GM18498 (cell line): ENCODE results near the gene HDDC3.
A peak's percentile ranks its signal among the peaks of the same experiment; 100 is the strongest.
"Not testable (repeated sequence)": the region's sequence is repeated elsewhere in the genome, so short reads cannot be mapped to it uniquely, and the experiment has no call there.

Experiments
- ATAC-seq: cut with Tn5 transposase; IDR thresholded peaks from one replicate; pipeline ENCODE4 v1.9.1; 2021; ENCODE audit warnings: mild to moderate bottlenecking, moderate library complexity; ENCODE audit not compliant: unreplicated experiment

The HDDC3 gene

DNA sequence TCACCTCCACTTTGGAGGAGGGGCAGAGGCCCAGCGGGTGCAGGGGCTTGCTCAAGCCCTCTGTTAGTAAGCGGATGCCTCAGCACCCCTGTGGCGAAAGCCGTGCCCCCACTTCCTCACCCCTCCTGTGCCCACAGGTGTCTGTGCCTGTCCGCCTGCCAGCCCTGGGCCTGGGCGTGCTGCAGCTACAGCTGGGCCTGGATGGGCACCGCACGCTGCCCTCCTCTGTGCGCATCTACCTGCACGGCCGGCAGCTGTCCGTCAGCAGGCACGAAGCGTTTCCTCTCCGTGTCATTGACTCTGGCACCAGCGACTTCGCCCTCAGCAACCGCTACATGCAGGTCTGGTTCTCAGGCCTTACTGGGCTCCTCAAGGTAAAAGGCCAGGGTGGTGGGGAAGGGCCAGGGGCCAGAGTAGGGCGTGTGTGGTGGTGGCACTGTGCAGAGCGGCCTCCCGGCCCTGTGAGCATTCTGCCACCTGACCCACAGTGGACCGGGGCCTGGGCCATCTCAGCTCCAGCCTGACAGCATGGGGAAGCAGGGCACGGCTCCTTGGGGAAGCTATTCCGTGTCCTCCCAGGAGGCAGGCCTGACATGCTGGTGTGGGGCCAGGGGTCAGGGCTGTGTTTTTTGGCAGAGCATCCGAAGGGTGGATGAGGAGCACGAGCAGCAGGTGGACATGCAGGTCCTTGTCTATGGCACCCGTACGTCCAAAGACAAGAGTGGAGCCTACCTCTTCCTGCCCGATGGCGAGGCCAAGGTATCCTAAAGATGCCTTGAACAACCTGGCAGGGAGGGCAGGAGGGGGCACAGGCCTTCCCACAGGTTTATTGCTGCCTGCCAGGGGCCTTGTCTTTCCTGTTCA is 20.2 kb downstream of the HDDC3 start:
- no peak for ATAC-seq

DNA sequence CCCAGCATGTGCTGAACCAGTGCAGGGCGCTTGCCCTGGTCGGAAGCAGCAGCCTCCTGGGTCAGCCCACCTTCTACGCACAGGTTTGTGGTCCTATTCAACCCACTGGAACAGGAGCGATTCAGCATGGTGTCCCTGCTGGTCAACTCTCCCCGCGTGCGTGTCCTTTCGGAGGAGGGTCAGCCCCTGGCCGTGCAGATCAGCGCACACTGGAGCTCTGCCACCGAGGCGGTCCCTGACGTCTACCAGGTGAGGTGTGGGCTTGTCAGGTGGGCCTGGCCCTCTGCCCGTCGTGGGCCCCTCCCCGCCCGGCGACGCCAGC is 21.1 kb downstream of the HDDC3 start:
- ATAC-seq: no peak

GRCh38 chr15:90910441-90911301 is 21.7 kb downstream of the HDDC3 start:
- no peak for ATAC-seq

GRCh38 chr15:90909976-90910375 is 22.4 kb downstream of the HDDC3 start:
- no peak for ATAC-seq

- not testable (repeated sequence) for ATAC-seq
Measured at GRCh38 chr15:90909449-90909848, 22.9 kb downstream of the HDDC3 start.

DNA sequence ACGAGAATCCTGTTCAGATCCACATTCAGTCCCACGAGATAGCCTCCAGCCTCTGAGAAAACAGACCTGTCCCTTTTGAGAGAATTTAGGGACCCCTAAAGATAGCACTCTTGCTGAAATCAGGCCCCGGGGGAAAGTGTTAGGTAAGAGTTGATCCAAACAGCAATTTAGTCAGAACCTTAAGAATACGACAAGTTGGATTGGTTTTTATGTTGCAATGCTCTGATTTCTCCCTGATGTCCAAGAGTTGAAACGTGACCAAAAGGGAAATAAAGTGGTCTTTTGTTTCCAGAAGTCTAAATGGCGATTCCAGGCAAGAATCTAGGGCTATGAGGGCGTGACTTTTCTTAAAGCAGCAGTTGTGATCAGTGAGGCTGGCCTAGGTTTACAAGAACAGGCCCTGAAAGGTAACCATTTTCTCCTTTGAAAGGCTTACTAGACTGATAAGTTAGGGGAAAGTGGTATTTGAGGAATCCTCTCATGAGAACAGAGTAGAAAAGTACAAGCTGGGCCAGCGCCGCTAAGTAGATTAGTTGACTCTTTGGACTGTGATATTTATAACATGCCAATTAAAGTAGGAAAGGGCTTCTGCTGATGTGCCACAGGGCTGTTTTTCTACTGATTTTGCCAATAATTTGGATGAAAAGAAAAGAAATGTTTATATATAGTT is 24.4 kb downstream of the HDDC3 start:
- no peak for ATAC-seq

DNA sequence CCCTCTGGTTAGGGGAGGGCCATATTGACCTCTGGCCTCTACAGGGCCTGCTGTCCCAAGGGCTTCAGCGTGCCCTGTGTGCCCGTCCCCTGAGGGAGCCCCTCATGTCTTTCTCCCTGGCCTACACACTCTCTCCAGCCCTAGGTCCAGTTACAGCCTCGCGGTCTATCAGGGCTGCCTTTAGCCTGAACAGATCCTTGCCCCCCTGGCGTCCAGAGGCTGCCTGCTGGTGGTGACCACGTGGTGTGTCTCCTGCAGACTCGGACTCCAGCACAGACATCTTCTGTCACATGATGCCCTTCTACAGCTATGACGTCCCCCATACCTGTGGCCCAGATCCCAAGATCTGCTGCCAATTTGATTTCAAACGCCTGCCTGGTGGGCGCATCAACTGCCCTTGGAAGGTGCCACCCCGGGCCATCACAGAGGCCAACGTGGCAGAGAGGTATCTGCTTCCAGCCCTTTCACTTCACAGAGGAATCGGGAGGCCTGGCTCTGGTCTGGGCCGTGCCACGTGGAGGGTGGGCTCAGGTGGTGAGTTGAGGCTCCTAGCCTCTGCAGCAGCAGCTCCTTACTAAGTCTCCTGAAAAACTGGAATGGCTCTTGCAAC is 25.2 kb downstream of the HDDC3 start:
- ATAC-seq: no peak

DNA sequence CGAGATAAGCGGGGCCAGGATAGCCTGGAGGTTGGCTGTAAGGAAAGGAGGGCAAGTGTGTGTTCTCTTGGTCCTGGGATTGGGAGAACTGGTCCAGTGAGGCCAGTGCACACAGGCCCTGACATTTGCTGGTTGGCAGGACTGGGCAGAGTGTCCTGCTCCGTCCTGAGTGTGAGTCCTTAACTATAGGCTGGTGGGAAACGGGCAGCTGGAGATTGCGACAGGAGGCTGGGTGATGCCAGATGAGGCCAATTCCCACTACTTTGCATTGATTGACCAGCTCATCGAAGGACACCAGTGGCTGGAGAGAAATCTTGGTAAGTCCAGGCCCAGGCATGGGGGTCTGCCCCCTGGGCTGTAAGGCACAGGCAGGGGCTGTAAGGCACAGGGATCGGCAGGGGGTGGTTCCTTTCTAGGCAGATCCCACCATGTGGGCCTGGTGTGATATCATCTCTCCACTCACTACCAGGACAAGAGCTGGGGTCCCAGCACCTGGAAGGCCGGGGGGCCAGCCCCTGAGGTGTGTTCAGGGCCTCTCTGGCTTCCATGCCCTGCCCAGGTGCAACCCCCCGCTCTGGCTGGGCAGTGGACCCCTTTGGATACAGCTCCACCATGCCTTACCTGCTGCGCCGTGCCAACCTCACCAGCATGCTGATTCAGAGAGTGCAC is 26.0 kb downstream of the HDDC3 start:
- no peak for ATAC-seq

- no peak for ATAC-seq
Measured at GRCh38 chr15:90905306-90906180, 26.8 kb downstream of the HDDC3 start.

- no peak for ATAC-seq
Measured at GRCh38 chr15:90904746-90905145, 27.6 kb downstream of the HDDC3 start.

GRCh38 chr15:90903733-90904536 is 28.4 kb downstream of the HDDC3 start:
- ATAC-seq: no peak

DNA sequence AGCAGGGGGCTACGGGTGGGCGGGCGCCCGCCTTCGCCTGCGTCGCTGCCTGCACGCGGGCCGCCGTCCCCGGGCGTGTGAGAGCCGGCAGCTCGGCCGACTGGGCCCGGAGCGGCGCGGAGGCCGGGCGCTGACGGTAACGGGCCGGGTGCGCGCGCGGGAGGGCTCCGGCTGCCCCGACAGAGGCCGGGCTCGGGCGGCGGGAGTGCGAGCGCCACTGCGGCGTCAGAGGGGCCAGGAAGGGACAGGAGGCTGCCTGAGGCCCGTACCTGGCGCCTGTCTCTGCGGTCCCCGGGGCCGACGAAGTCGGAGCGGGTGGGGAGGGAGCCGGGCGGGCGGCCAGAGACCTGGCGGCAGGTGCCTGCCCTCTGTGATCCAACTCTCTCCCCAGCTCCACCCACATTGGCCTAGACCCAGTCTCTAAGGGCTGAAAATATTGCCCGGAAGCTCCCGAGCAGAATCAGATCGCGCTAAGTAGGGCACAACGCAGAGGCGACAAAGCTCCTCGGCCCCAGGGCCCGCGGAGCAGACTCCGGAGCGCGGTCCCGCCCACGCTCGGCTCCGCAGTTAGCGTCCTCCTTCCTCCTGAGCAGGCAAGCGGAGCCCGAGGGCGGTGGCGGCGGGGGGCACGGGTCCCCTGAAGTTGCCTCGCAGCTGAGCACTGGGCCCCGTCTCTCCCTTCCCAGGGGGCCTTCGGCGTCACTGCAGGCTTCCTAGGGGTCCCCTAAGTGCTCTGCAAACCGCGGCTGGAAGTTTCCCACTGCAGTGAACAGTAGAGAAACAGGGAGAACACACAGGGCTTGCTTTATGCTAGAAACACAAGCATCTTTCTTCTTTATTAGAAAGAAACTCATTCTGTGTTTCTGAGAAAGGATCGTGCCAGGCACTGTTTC is 29.3 kb downstream of the HDDC3 start, which contains the start of gene MAN2A2:
Gene MAN2A2, plus strand, starts transcription at position 463 of the 893 bp plus-strand sequence. CDS start 906 bp downstream, outside the sequence.
- peak; percentile 54 for ATAC-seq

- peak; percentile 78 for ATAC-seq
Measured at GRCh38 chr15:90902040-90902839, 30.1 kb downstream of the HDDC3 start.

DNA sequence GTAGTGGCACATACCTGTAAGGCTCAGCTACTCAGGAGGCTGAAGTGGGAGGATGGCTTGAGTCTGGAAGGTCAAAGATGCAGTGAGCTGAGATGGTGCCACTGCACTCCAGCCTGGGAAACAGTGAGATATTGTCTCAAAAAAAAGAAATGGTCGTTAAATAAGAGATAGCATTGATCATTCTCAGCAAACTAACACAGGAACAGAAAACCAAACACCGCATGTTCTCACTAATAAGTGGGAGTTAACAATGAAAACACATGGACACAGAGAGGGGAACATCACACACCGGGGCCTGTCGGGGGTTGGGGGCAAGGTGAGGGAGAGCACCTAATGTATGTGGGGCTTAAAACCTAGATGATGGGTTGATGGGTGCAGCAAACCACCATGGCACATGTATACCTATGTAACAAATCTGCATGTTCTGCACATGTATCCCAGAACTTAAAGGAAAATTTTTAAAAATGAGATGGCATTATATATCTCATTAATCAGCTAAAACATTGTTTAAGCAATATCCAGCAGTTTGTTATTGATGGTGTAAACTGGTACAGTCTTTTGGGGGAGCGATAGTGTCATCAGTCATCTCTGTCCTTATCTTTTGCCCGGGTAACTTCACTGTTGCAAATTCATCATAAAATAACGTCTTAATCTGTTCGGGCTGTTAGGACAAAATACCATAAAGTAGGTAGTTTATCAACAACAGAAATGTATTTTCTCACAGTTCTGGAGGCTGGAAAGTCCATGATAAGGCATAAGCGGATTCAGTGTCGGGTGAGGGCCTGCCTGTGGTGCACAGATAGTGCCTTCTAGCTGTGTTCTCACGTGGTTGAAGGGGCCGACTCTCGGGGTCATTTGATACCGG is 30.9 kb downstream of the HDDC3 start:
- no peak for ATAC-seq

DNA sequence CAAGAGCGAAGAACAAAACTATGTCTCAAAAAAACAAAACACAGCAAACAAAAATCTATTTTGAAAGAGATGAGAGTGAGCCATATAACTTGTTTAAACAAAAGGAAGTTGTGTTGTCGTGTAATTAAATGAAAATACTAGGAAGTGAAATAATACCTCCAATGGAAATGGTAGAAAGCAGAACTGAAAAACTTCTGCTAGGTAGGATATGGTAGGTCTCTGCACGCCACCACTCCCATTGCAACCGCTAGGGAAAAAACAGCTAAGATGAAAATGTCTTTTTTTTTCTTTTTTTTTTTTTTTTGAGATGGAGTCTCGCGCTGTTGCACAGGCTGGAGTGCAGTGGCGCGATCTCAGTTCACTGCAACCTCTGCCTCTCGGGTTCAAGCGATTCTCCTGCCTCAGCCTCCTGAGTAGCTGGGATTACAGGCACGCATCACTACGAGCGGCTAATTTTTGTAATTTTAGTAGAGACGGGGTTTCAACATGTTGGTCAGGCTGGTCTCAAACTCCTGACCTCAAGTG is 35.2 kb downstream of the HDDC3 start:
- not testable (repeated sequence) for ATAC-seq
